Spleen (tissue), 11 donors: Measurements from ENCODE around the gene SEMA3E. TPM values are rescaled to one million over a fixed set of nuclear protein-coding genes. Genes with fewer than 3 reads are reported as not detected.

Experiments
- DNase-seq: peaks from one replicate; pipeline ENCODE4 v3.0.0-alpha.2; 2020
- H3K27ac ChIP-seq, 8 donors: fragments of 200-600 bp; sonication (generic) in 7 of 8; 1 replicate in 4 of 8; 2 replicates in 4 of 8; pipeline versions ENCODE4 v1.5.0 to v1.8.0; 2016 to 2021; ENCODE audit warnings: inconsistent platforms in 4 of 8, mild to moderate bottlenecking in 4 of 8, moderate library complexity in 1 of 8
- H3K27me3 ChIP-seq, 7 donors: fragments of 200-600 bp; sonication (generic) in 6 of 7; replicated peaks in 1 of 7; 1 replicate in 4 of 7; 2 replicates in 3 of 7; pipeline versions ENCODE4 v1.5.0 to v1.8.0; 2016 to 2021; ENCODE audit warnings: inconsistent platforms in 3 of 7, mild to moderate bottlenecking in 1 of 7
- H3K36me3 ChIP-seq, 6 donors: fragments of 200-600 bp; sonication (generic) in 5 of 6; 1 replicate in 4 of 6; 2 replicates in 2 of 6; pipeline versions ENCODE4 v1.5.0 to v1.8.0; 2016 to 2021; ENCODE audit warnings: inconsistent platforms in 2 of 6
- H3K4me1 ChIP-seq, 6 donors: fragments of 200-600 bp; sonication (generic) in 5 of 6; 1 replicate in 3 of 6; 2 replicates in 3 of 6; pipeline versions ENCODE4 v1.5.0 to v1.8.0; 2016 to 2021; ENCODE audit warnings: inconsistent platforms in 3 of 6
- H3K4me3 ChIP-seq, 8 donors: fragments of 200-600 bp; sonication (generic) in 7 of 8; 1 replicate in 4 of 8; 2 replicates in 4 of 8; pipeline versions ENCODE4 v1.5.0 to v1.8.0; 2016 to 2021; ENCODE audit warnings: inconsistent platforms in 4 of 8, mild to moderate bottlenecking in 4 of 8, moderate library complexity in 2 of 8
- H3K9me3 ChIP-seq, 8 donors: fragments of 200-600 bp; sonication (generic) in 7 of 8; 1 replicate in 4 of 8; 2 replicates in 4 of 8; pipeline versions ENCODE4 v1.5.0 to v1.8.0; 2016 to 2021; ENCODE audit warnings: inconsistent platforms in 4 of 8
- CTCF ChIP-seq, 11 experiments: fragments of 200-600 bp in 7 of 11; fragments of 450-650 bp in 4 of 11; sonication (generic) in 4 of 11; IDR thresholded peaks in 8 of 11; conservative IDR thresholded peaks in 3 of 11; 1 replicate in 7 of 11; 2 replicates in 4 of 11; pipeline versions ENCODE4 v1.4.0 to v1.8.0; 2016 to 2021; ENCODE audit warnings: antibody characterized with exemption in 11 of 11, inconsistent platforms in 4 of 11, mild to moderate bottlenecking in 1 of 11
- POLR2A ChIP-seq, 3 donors: fragments of 450-650 bp; IDR thresholded peaks; one replicate each; pipeline ENCODE4 v1.5.1; 2017; ENCODE audit warnings: antibody characterized with exemption in 3 of 3, mild to moderate bottlenecking in 1 of 3
- POLR2AphosphoS5 ChIP-seq, 3 donors: sonication (generic); formaldehyde crosslinking; IDR thresholded peaks; one replicate each; pipeline ENCODE4 v1.5.1; 2017; ENCODE audit warnings: antibody characterized with exemption in 3 of 3
- WGBS, 5 donors: extraction: QIAGEN DNeasy Blood & Tissue Kit in 3 of 5; methylation state at CpG; one replicate each; pipeline versions ENCODE4 v1.1.5 to v1.1.7; 2013 to 2018; 5-methylcytosine and 5-hydroxymethylcytosine counted together
- intact Hi-C: fragments of 100-400 bp; cut with DNase I; formaldehyde crosslinking; loops from one replicate; pipeline ENCODE4 v1.15.0; 2023; ENCODE audit warnings: low total_unique reads
- polyA plus RNA-seq, 3 donors: library from polyadenylated mRNA; stranded (reverse); fragments of 200-250 nt; gene quantifications; one replicate each; pipeline ENCODE4 v1.2.1, GENCODE V29; 2013
- total RNA-seq, 7 donors: library from RNA; depleted of rRNA in 3 of 7; stranded (reverse); fragments of >200 nt in 3 of 7; fragmentation: NEBNext Ultra II Directional in 4 of 7; extraction: Animal tissue kit (Norgen Biotek cat#: 25700) in 4 of 7; gene quantifications; one replicate each; pipeline versions ENCODE4 v1.1.0 to v1.2.1, GENCODE V29; 2016 to 2021
- donor health status: healthy with polysubstance abuse.
- donor health status: DM: no; HTN: no; CAD: no; lungs with moderate emphysema.
- donor health status: DM: no; HTN: no; CAD: no.
- donor health status: Bipolar disorder and iron deficiency.
- donor health status: healthy.
- donor health status: DM: no; HTN: no; CAD: no.
- donor health status: DM: yes; HTN: yes; CAD: no.

SEMA3E gene
- total and polyA plus RNA-seq, 10 donors, result under 0.01 to 0.44 (median 0.29) TPM; not detected in 7

GRCh38 chr7:83599131-83599530, 49.8 kb downstream of the SEMA3E start:
- no peaks in the 10 kb centered on the region for H3K4me1 ChIP-seq
- no peak overlapping the region for H3K4me3 ChIP-seq
- no peak for DNase-seq
- H3K27me3 ChIP-seq, result no peaks in the 10 kb centered on the region
- H3K9me3 ChIP-seq, result peaks cover 0 to 4% (median 0%) of the 10 kb centered on the region in 8 donors
- H3K36me3 ChIP-seq, result no peaks in the 10 kb centered on the region
- intact Hi-C loops, result no loop called here
- TF ChIP-seq POLR2A (IDR thresholded peaks at IDR 0.05) (no peak), CTCF (IDR thresholded peaks at IDR 0.05 in 8 of 11, conservative IDR thresholded peaks at IDR 0.05 in 3 of 11) (no peak)
- 80 to 95% (median 89%) methylated on average over 1 of the region's 1 CpG for WGBS, 5 donors
- H3K27ac ChIP-seq, result no peak overlapping the region

DNA sequence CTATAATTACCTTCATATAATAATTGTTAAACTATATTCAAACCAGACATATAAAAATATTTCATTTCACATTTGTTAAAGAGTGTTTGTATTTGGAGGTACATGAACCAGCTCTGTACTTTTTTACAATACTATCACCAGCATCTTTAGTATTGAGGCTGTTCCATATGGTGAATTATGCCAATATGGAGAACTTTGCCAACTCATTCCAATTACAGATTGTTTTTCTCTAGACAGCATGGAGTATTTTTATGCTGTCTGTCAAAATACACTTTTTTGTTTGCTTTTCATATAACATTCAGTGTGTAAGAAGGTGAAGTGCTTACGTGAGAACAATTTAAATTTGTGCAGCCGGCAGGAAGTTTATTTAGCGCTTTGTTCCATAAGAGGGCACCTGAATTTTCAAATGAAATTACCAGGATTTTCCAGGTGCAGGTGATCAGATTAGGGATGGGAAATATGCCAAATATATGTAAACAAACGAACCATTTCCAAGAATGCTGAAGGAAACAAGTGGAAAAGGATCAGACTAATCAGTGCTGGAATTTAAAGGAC, 54.9 kb downstream of the SEMA3E start:
- H3K4me1 ChIP-seq, result no peaks in the 10 kb centered on the region
- H3K27me3 ChIP-seq, result no peaks in the 10 kb centered on the region
- 71 to 77% (median 73%) methylated on average over 4 of the region's 4 CpGs for WGBS, 5 donors
- TF ChIP-seq POLR2A (IDR thresholded peaks at IDR 0.05), result no peak
- TF ChIP-seq POLR2AphosphoS5 (IDR thresholded peaks at IDR 0.05), result no peak
- TF ChIP-seq CTCF (IDR thresholded peaks at IDR 0.05 in 8 of 11, conservative IDR thresholded peaks at IDR 0.05 in 3 of 11), result no peak
- intact Hi-C loops, result no loop called here
- H3K36me3 ChIP-seq, result no peaks in the 10 kb centered on the region
- H3K9me3 ChIP-seq, result no peaks in the 10 kb centered on the region
- no peak for DNase-seq
- H3K4me3 ChIP-seq, result no peak overlapping the region
- no peak overlapping the region for H3K27ac ChIP-seq

- no peak for TF ChIP-seq POLR2A (IDR thresholded peaks at IDR 0.05)
- no peak for TF ChIP-seq CTCF (IDR thresholded peaks at IDR 0.05 in 8 of 11, conservative IDR thresholded peaks at IDR 0.05 in 3 of 11)
- TF ChIP-seq POLR2AphosphoS5 (IDR thresholded peaks at IDR 0.05), result no peak
Observed at GRCh38 chr7:83588602-83589240, 60.2 kb downstream of the SEMA3E start.

DNA sequence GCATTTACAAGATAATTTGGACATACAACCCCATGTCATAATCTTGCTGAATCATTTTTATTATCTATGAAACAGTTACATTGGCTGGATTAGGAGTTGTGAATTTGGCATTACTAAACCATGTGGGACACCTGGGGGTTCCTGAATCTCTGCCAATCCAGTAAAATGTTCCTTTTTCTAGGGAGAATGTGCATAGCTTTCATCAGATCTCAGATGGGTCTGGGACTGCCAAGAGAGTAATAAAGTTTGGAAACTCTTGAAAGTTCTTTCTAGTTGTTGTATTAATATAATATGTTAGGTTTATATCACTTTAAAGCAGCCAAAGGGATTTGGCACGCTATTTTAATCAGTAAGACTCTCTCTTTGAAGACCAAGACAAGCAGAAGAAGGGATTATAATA, 62.7 kb downstream of the SEMA3E start:
- H3K27ac ChIP-seq, result no peak overlapping the region
- H3K36me3 ChIP-seq, result no peaks in the 10 kb centered on the region
- TF ChIP-seq POLR2A (IDR thresholded peaks at IDR 0.05), result no peak
- no peak for TF ChIP-seq CTCF (IDR thresholded peaks at IDR 0.05 in 8 of 11, conservative IDR thresholded peaks at IDR 0.05 in 3 of 11)
- TF ChIP-seq POLR2AphosphoS5 (IDR thresholded peaks at IDR 0.05), result no peak
- intact Hi-C loops, result no loop called here
- peaks cover 0 to 9% (median 0%) of the 10 kb centered on the region in 8 donors for H3K9me3 ChIP-seq
- WGBS, 5 donors, result 63 to 82% (median 78%) methylated on average over 1 of the region's 1 CpG
- DNase-seq, result no peak
- H3K4me1 ChIP-seq, result no peaks in the 10 kb centered on the region
- H3K27me3 ChIP-seq, result no peaks in the 10 kb centered on the region
- no peak overlapping the region for H3K4me3 ChIP-seq

More at GRCh38 chr7:83588602-83589240, 60.2 kb downstream of the SEMA3E start:
- H3K36me3 ChIP-seq, result no peaks in the 10 kb centered on the region
- intact Hi-C loops, result no loop called here
- peaks cover 0 to 9% (median 0%) of the 10 kb centered on the region in 8 donors for H3K9me3 ChIP-seq
- WGBS, 5 donors, result 87 to 92% (median 89%) methylated on average over 4 of the region's 4 CpGs
- no peaks in the 10 kb centered on the region for H3K27me3 ChIP-seq
- no peak overlapping the region for H3K4me3 ChIP-seq
- no peak for DNase-seq
- no peaks in the 10 kb centered on the region for H3K4me1 ChIP-seq
- no peak overlapping the region for H3K27ac ChIP-seq
